NCI-H187 treated with DMSO at 0.1 percent for 48 hours (cell line): ENCODE measurements around the gene PPP2R3B.
"Not testable (repeated sequence)": the region's sequence is repeated elsewhere in the genome, so short reads cannot be mapped to it uniquely, and the experiment has no call there.

Experiments
- DNase-seq: peaks from one replicate; lab custom pipeline; 2025; lab: John Stamatoyannopoulos, UW

The PPP2R3B gene

DNA sequence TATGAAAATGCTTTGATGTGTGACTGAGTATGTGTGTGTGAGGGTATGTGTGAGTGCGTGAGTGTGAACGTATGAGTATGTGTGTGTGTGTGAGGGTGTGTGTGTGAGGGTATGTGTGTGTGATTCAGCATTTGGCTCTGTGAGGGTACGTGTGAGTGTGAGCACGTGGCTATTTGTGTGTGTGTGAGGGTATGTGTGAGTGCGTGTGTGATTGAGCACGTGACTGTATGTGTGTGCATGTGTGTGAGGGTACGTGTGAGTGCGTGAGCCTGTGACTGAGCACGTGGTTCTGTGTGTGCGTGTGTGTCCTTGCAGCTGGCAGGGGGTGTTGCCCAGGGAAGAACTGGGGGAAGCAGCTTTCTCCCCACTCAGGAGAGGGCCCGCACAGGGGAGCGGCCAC is 16.1 kb upstream of the PPP2R3B start:
- no peak for DNase-seq

- no peak for DNase-seq
Observed at GRCh38 chrX:400258-400657, 13.6 kb upstream of the PPP2R3B start.

DNA sequence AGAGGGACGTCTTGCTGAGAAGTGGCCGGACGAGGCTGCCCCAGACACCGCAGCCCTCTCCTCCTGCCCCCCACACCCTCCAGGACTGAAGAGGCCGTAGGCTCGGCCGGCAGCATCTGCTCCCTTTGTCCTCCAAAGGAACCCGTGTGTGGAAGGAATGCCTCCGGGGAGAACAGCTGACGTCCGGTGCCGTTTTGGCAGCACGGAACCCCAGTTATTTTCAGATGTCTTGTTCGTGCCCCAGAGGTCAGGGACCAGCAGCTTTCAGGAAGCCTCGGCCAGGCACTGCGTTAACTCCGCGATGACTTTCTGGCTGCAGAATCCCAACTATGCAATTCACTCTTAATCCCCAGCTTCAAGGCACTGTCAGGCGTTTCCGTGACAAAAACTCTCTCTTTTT is 10.9 kb upstream of the PPP2R3B start:
- no peak for DNase-seq

DNA sequence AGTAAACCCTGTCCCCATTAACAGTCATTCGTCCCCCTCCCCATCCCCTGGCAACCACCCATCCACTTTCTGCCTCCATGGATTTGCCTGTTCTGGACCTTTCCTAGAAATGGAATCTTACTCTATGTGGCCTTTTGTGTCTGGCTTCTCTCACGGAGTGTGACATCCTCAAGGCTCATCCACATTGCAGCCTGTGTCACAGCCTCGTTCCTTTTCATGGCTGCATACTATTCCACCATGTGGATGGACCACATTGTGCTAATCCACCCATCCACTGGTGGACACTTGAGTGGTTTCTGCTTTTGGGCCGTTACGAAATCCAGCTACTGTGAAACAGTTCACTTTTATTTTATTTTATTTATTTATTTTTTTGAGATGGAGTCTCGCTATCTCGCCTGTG is 8.1 kb upstream of the PPP2R3B start:
- no peak for DNase-seq

DNA sequence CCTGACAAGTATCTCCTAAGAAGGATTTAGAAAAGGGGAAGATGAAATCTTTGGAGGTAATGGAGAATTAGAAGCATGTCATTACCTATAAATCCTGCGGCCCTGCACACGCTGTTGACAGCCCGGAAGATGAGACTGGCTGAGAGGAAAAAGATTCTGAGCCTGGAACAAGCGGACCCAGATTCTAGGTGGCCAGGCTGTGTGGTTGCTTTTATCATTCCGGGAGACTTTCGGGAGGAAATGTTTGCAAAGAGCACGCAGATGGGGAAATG is 5.8 kb upstream of the PPP2R3B start:
- no peak for DNase-seq

- no peak for DNase-seq
Observed at GRCh38 chrX:391717-392574, 5.2 kb upstream of the PPP2R3B start.

- DNase-seq: no peak
Observed at GRCh38 chrX:390459-390858, 3.8 kb upstream of the PPP2R3B start.

- no peak for DNase-seq
Observed at GRCh38 chrX:389021-389441, 2.3 kb upstream of the PPP2R3B start.

DNA sequence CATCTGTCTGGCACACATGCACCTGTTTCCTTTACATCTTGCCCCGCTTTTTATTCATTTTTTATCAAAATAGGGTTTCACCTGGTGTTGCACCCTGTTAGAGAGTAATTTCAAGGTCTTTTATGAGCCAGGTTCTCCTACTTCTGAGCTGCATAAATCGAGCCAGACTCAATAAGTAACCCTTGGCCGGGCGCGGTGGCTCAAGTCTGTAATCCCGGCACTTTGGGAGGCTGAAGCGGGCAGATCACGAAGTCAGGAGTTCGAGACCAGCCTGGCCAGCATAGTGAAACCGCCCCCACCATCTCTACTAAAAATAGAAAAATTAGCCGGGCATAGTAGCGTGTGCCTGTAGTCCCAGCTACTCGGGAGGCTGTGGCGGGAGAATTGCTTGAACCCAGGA is 1.0 kb upstream of the PPP2R3B start:
- no peak for DNase-seq

DNA sequence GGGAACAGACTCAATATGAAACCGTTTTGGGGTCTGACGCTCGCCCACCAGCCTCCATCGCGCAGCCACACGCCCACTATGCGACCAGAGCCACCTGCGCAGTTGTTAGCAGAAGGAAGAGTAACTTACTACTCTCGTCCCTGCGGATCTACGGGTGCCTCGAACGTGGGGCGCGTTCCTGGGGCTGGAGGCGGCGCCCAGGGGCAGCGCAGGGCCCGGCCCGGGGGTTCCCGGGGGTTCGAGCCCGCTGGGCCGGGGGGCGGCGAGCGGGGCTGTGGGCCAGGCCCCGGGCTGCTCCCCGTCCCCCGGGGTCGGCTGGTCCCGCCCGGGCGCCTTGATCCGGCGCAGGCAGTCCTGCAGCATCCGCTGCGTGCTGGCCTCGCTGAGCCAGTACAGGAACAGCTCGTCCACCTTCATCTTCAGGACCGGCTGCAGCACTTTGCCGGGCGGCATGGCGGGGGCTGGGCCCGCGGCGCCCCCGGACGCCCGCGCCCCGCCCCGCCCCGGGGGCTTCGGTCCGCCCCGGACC is 404 bp downstream of the PPP2R3B start:
- DNase-seq: no peak

DNA sequence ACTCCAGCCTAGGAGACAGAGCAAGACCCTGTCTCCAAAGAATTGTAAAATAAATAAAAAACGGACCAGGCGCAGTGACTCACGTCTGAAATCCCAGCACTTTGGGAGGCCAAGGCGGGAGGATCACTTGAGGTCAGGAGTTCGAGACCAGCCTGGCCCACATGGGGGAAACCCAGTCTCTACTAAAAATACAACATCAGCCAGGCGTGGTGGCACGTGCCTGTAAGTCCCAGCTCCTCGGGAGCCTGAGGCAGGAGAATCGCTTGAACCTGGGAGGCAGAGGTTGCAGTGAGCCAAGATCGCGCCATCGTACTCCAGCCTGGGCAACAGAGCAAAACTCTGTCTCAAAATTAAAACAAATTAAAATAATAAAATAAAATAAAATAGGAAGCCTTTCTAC is 971 bp downstream of the PPP2R3B start:
- not testable (repeated sequence) for DNase-seq

DNA sequence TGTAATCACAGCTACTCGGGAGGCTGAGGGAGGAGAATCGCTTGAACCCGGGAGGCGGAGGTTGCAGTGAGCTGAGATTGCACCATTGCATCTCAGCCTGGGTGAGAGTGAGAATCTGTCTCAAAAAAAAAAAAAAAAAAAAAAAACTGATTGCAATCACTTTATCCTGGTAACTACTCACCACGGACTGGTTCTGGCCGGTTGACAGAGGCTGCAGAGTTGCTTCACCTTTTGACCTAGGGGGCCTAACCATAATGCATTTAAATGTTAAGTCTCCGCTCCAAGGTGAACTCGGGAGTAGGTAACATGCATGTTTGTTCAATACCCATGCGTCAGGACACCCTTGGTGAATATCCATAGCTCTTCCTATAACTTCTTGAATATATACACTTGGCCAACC is 1.8 kb downstream of the PPP2R3B start:
- DNase-seq: no peak

DNA sequence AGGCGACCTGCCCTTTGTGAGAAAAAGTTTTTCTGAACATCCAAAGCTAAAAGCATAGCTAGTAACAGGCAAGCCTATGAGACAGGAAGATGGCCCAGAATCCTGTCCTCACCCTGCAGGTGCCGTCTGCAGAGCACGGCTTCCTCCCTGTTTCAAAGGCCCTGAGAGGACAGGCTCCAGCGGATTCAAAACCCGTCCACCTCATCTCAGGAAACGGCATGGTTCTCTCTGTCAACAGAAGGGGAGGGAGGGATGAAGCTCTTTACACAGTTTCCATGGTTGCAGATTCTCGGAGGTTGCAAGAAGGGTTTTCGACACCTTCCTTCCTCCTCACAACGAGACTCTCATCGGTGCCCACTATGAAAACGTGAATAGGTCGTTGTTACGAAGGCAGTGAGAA is 8.3 kb downstream of the PPP2R3B start:
- no peak for DNase-seq

GRCh38 chrX:376206-376605 is 10.5 kb downstream of the PPP2R3B start:
- DNase-seq: not testable (repeated sequence)

DNA sequence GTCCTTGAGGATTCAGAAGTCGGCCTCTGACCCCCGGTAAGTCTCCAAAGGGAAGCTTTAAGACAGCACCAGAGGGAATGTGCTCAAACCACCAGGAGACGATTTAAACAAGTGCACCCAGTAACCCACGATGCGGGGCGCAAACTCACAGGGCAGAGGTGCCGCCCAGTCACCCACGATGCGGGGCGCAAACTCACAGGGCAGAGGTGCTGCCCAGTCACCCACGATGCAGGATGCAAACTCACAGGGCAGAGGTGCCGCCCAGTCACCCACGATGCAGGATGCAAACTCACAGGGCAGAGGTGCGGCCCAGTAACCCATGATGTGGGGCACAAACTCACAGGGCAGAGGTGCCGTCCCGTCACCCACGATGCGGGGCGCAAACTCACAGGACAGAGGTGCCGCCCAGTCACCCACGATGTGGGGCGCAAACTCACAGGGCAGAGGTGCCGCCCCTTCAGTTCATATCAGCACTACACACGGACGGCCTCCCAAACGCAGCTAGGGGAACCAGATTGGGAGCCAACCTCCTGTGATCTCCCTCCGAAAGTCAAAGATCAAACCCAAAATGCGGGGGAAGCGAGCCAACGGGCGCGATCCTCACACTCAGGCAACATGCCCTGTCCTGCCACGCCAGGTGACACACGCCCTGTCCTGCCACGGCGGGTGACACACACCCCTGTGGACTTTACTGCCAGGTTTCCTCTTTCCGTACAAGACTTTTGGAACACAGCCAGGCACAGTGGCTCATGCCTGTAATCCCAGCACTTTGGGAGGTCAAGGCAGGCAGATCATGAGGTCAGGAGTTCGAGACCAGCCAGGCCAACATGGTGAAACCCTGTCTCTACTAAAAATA is 11.3 kb downstream of the PPP2R3B start:
- no peak for DNase-seq

- DNase-seq: no peak
Observed at GRCh38 chrX:374596-374995, 12.1 kb downstream of the PPP2R3B start.

DNA sequence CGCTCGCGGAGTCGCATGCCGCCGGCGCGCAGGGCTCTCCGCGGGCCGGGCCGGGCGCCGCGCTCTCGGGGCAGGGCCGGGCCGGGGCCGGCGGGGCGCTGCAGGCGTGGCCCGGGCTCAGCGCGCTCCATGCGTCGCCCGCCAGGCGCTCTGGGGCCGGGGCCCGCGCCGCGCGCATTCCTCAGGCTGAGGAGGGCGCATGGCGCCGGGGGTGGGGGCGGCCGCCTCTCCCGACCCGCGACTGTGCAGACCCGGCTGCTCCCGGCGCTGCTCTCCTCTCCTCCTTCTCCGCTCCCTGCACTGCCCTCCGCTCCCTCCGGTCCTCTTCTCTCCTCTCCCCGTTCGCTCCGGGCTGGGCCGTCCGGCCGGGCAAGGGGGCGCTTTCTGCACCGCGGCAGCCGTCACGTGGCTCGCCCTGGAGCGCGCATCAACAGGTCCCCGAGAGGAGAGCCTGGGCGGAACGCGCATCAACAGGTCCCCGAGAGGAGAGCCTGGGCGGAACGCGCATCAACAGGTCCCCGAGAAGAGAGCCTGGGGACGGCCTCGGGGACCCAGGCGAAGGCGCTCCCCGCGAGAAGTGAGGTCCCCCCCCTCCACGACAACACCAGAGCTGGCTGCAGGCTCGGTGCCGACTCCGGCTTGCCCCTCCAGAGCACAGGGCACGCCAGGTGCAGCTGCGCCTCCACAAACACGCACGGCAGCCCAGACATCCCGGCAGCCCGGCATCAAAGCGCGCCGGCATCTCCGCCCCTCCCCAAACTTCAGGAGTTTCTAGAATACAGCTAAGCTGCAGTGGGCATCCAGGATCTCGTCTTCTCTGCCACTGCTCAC is 12.9 kb downstream of the PPP2R3B start:
- DNase-seq: no peak

DNA sequence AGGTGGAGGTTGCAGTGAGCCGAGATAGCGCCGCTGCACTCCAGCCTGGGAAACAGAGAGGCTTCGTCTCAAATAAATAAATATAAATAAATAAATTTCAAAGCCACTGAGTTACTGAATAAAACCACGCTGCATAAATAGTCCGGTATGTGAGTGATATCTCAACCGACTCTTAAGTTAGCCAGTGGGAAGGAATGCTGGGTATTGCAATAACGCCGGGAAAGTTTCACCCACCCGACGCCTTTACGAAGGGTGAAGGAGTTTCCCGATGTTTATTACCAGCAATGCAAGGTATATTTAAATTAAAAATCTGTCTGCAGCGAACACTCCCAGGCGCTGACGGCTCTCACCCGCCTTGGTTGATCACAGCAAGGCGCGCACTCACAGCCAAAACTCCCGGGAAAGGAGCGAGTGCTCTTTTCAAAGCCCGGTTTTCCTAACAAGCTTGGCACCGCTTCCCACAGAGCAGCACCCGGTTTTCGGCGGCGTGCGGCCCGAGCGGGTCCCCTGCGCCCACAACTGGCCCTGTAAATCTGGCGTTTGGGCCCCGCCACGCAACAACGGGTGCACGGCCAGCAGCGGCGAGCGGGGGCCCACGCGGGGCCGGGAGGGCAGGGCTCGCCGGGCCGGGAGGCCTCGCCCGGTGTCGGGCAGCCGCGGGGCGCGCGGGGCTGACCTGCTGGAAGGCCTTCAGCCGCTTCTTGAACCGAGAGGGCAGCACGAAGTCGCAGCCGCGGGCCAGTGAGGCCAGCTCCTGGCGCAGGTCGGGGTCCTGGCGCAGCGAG is 13.7 kb downstream of the PPP2R3B start:
- DNase-seq: no peak

DNA sequence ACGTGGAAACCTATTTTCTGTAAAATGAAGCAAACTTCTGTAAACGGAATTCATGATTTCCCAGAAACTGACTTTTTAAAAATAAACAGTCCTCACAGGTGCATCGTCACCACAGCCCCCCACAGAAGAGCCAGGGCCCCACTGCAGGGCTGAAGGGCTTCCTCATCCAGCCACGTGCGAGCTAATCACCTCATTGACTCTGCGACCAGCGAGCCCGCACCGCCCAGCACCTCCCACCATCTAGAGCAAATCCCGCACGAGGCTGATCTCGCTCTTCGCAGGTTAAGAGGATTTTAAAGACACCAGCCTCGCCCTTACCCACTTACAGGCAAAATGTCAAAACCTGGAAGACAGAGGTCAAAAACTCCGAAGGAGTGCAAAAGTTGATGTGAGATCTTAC is 14.8 kb downstream of the PPP2R3B start:
- DNase-seq: no peak

- no peak for DNase-seq
Observed at GRCh38 chrX:370963-371745, 15.6 kb downstream of the PPP2R3B start.
